Smooth muscle cell (in vitro differentiated cells): ENCODE measurements around the gene VEGFD. TPM values are rescaled to one million over a fixed set of nuclear protein-coding genes. Genes with fewer than 3 reads are reported as not detected.

Experiments used
- DNase-seq: peaks from one replicate; lab custom pipeline; 2025; ENCODE audit not compliant: unreplicated experiment; lab: John Stamatoyannopoulos, UW
- H2AFZ ChIP-seq: fragments of 200-600 bp; sonication (generic); 2 replicates; pipeline ENCODE4 v1.6.0; 2016; ENCODE audit warnings: antibody characterized with exemption, low read depth, mild to moderate bottlenecking
- H3F3A ChIP-seq: fragments of 200-600 bp; sonication (generic); 2 replicates; pipeline ENCODE4 v1.6.0; 2017; ENCODE audit warnings: antibody characterized with exemption, low read depth
- H3K27ac ChIP-seq: fragments of 200-600 bp; sonication (generic); 2 replicates; pipeline ENCODE4 v1.5.1; 2016; ENCODE audit warnings: low read depth, mild to moderate bottlenecking
- H3K27me3 ChIP-seq: fragments of 200-600 bp; sonication (generic); 2 replicates; pipeline ENCODE4 v1.6.1; 2016; ENCODE audit warnings: low read depth, mild to moderate bottlenecking
- H3K36me3 ChIP-seq: fragments of 200-600 bp; sonication (generic); 2 replicates; pipeline ENCODE4 v1.5.1; 2016; ENCODE audit warnings: low read depth
- H3K4me1 ChIP-seq: fragments of 200-600 bp; sonication (generic); 2 replicates; pipeline ENCODE4 v1.5.1; 2016; ENCODE audit warnings: low read depth
- H3K4me2 ChIP-seq: fragments of 200-600 bp; sonication (generic); 2 replicates; pipeline ENCODE4 v1.6.0; 2016; ENCODE audit warnings: mild to moderate bottlenecking
- H3K4me3 ChIP-seq: fragments of 200-600 bp; sonication (generic); 2 replicates; pipeline ENCODE4 v1.5.1; 2016; ENCODE audit warnings: mild to moderate bottlenecking
- H3K79me2 ChIP-seq: fragments of 200-600 bp; sonication (generic); 2 replicates; pipeline ENCODE4 v1.6.0; 2016; ENCODE audit warnings: low read depth, mild to moderate bottlenecking
- H3K9ac ChIP-seq: fragments of 200-600 bp; sonication (generic); 2 replicates; pipeline ENCODE4 v1.6.0; 2016; ENCODE audit warnings: low read depth
- H3K9me3 ChIP-seq: fragments of 200-600 bp; sonication (generic); replicated peaks from 2 replicates; pipeline ENCODE4 v1.5.1; 2016; ENCODE audit warnings: low read depth
- H4K20me1 ChIP-seq: fragments of 200-600 bp; sonication (generic); 2 replicates; pipeline ENCODE4 v1.6.0; 2016; ENCODE audit warnings: low read depth
- WGBS: methylation state at CpG from one replicate; pipeline ENCODE4 v1.1.7; 2016; ENCODE audit warnings: low lambda C conversion rate; 5-methylcytosine and 5-hydroxymethylcytosine counted together
- polyA plus RNA-seq: library from polyadenylated mRNA; unstranded; fragments of >200 nt; fragmentation: Nextera tagmentation; extraction: Ambion mirVana; gene quantifications from 2 replicates; pipeline ENCODE4 v1.2.1, GENCODE V29; 2016
- total RNA-seq: library from RNA; depleted of rRNA; stranded (reverse); fragments of >200 nt; gene quantifications from 2 replicates; pipeline ENCODE4 v1.2.3, GENCODE V29; 2014
- TF ChIP-seq, protein P1 (sequence below): fragments of 200-600 bp; sonication (generic); IDR thresholded peaks from 2 replicates; pipeline ENCODE4 v1.5.1; 2017; ENCODE audit warnings: borderline replicate concordance, mild to moderate bottlenecking, antibody characterized with exemption; ENCODE audit not compliant: insufficient read depth, poor library complexity, severe bottlenecking

VEGFD gene
- total and polyA plus RNA-seq, 2 experiments from 2014 or later: 0.38 TPM; not detected in 1

GRCh38 chrX:15299941-15300851 is 84.0 kb downstream of the VEGFD start:
- H3K79me2 ChIP-seq: no peaks in the 10 kb centered on the region
- H3K36me3 ChIP-seq: no peaks in the 10 kb centered on the region
- no peak for DNase-seq
- H3K9me3 ChIP-seq: no peaks in the 10 kb centered on the region
- TF ChIP-seq, protein P1, sequence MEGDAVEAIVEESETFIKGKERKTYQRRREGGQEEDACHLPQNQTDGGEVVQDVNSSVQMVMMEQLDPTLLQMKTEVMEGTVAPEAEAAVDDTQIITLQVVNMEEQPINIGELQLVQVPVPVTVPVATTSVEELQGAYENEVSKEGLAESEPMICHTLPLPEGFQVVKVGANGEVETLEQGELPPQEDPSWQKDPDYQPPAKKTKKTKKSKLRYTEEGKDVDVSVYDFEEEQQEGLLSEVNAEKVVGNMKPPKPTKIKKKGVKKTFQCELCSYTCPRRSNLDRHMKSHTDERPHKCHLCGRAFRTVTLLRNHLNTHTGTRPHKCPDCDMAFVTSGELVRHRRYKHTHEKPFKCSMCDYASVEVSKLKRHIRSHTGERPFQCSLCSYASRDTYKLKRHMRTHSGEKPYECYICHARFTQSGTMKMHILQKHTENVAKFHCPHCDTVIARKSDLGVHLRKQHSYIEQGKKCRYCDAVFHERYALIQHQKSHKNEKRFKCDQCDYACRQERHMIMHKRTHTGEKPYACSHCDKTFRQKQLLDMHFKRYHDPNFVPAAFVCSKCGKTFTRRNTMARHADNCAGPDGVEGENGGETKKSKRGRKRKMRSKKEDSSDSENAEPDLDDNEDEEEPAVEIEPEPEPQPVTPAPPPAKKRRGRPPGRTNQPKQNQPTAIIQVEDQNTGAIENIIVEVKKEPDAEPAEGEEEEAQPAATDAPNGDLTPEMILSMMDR: peak; percentile 49
- H3F3A ChIP-seq: no peaks in the 10 kb centered on the region
- WGBS: 66% methylated on average over 4 of the region's 4 CpGs
- no peaks in the 10 kb centered on the region for H3K27me3 ChIP-seq
- H3K27ac ChIP-seq: no peak overlapping the region
- no peak overlapping the region for H3K9ac ChIP-seq
- H3K4me2 ChIP-seq: no peak overlapping the region
- no peak overlapping the region for H2AFZ ChIP-seq
- no peaks in the 10 kb centered on the region for H4K20me1 ChIP-seq
- H3K4me1 ChIP-seq: no peaks in the 10 kb centered on the region
- H3K4me3 ChIP-seq: no peak overlapping the region

DNA sequence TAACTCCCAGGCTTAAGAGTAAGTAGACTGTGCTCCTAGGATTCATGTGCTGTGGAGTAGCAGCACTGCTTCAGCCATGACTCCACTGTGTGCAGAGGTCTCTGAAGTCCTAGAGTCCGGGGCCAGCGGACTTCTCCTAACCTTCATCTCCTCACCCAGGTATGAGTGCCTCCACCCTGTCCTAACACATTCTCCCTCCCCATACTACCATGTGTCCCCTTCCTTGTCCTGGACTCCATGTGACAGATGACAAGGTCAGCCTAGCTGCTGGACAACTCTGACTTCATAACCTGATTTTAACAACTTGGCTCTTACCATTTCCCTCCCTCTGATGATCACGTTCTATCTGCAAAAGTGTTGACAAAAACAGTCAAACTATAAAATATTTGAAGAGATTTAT is 85.4 kb downstream of the VEGFD start:
- Histone ChIP-seq H3K4me1 (no peaks in the 10 kb centered on the region), H3K9ac (no peak overlapping the region)

GRCh38 chrX:15298201-15298600 is 86.0 kb downstream of the VEGFD start:
- Histone ChIP-seq H4K20me1 (no peaks in the 10 kb centered on the region), H3K4me2 (no peak overlapping the region), H3K36me3 (no peaks in the 10 kb centered on the region), H3K9me3 (no peaks in the 10 kb centered on the region), H3K4me1 (no peaks in the 10 kb centered on the region), H3F3A (no peaks in the 10 kb centered on the region), H2AFZ (peak overlapping the region; percentile 24), H3K27ac (no peak overlapping the region), H3K79me2 (no peaks in the 10 kb centered on the region), H3K9ac (no peak overlapping the region), H3K27me3 (no peaks in the 10 kb centered on the region), H3K4me3 (no peak overlapping the region)
- WGBS: 71% methylated on average over 2 of the region's 2 CpGs
- no peak for DNase-seq
- TF ChIP-seq, protein P1: no peak

More for the DNA sequence above, 85.4 kb downstream of the VEGFD start:
- Histone ChIP-seq H3F3A (no peaks in the 10 kb centered on the region), H3K27ac (no peak overlapping the region), H3K27me3 (no peaks in the 10 kb centered on the region), H3K4me2 (no peak overlapping the region), H4K20me1 (no peaks in the 10 kb centered on the region), H3K79me2 (no peaks in the 10 kb centered on the region), H3K9me3 (no peaks in the 10 kb centered on the region), H3K36me3 (no peaks in the 10 kb centered on the region), H3K4me3 (no peak overlapping the region), H2AFZ (no peak overlapping the region)
- TF ChIP-seq, protein P1: no peak
- DNase-seq: no peak
- 79% methylated on average over 3 of the region's 3 CpGs for WGBS

Other genes with a start within 250 kb of the VEGFD start
- 0.85 TPM in 1 of 2 replicates, not detected in the other for gene ASB9, start 114.3 kb downstream of the VEGFD start, total RNA-seq
- gene ASB9, start 114.3 kb downstream of the VEGFD start, polyA plus RNA-seq: 0.39 TPM in 1 of 2 replicates, not detected in the other
- not detected in 2 replicates for gene ASB11, start 68.8 kb downstream of the VEGFD start, total RNA-seq
- not detected in 2 replicates for gene ASB11, start 68.8 kb downstream of the VEGFD start, polyA plus RNA-seq
- 13.3 and 17.8 TPM in 2 replicates for gene PIGA, start 48.9 kb downstream of the VEGFD start, total RNA-seq
- 4.6 and 6.9 TPM in 2 replicates for gene PIGA, start 48.9 kb downstream of the VEGFD start, polyA plus RNA-seq
- gene PIR, start 108.9 kb upstream of the VEGFD start, total RNA-seq: 5.4 and 9.3 TPM in 2 replicates
- gene PIR, start 108.9 kb upstream of the VEGFD start, polyA plus RNA-seq: 14.3 and 16.5 TPM in 2 replicates
- gene BMX, start 116.4 kb upstream of the VEGFD start, total RNA-seq: not detected in 2 replicates
- gene BMX, start 116.4 kb upstream of the VEGFD start, polyA plus RNA-seq: not detected in 2 replicates
- gene ACE2, start 216.5 kb upstream of the VEGFD start, total RNA-seq: 1.6 and 5.1 TPM in 2 replicates
- 1.0 and 1.6 TPM in 2 replicates for gene ACE2, start 216.5 kb upstream of the VEGFD start, polyA plus RNA-seq